Lung (tissue), 12 donors: Measurements from ENCODE around the gene HLA-DQB1. TPM values are rescaled to one million over a fixed set of nuclear protein-coding genes. Genes with fewer than 3 reads are reported as not detected.
"Not testable (repeated sequence)": the region's sequence is repeated elsewhere in the genome, so short reads cannot be mapped to it uniquely, and the experiment has no call there.

Experiments used
- ATAC-seq: fragments of 200-7000 bp; cut with Tn5 transposase; one replicate; pipeline ENCODE4 v1.9.1; 2020; ENCODE audit warnings: moderate number of reproducible peaks; ENCODE audit not compliant: insufficient read depth, low FRiP score
- DNase-seq, 3 donors: peaks; one replicate each; pipeline ENCODE4 v3.0.0-alpha.2; 2013 to 2017
- H3K27ac ChIP-seq, 2 donors: one replicate each; pipeline ENCODE4 v1.5.1; 2013; ENCODE audit warnings: mild to moderate bottlenecking in 2 of 2, moderate library complexity in 2 of 2, control low read depth in 1 of 2, inconsistent platforms in 1 of 2, low read depth in 1 of 2, low read length in 1 of 2
- H3K27me3 ChIP-seq, 3 donors: one replicate each; pipeline ENCODE4 v1.5.1; 2013; ENCODE audit warnings: low read length in 2 of 3; ENCODE audit not compliant: control insufficient read depth in 3 of 3, insufficient read depth in 3 of 3
- H3K36me3 ChIP-seq, 4 donors: one replicate each; pipeline ENCODE4 v1.5.1; 2013; ENCODE audit warnings: low read length in 4 of 4, mild to moderate bottlenecking in 1 of 4, moderate library complexity in 1 of 4; ENCODE audit not compliant: control insufficient read depth in 4 of 4, insufficient read depth in 4 of 4
- H3K4me1 ChIP-seq, 5 donors: one replicate each; pipeline ENCODE4 v1.5.1; 2013; ENCODE audit warnings: low read length in 5 of 5, mild to moderate bottlenecking in 2 of 5, moderate library complexity in 1 of 5; ENCODE audit not compliant: control insufficient read depth in 5 of 5, insufficient read depth in 5 of 5
- H3K4me3 ChIP-seq: one replicate; pipeline ENCODE4 v1.5.1; 2013; ENCODE audit warnings: mild to moderate bottlenecking, control low read depth, moderate library complexity
- H3K9ac ChIP-seq, 2 donors: one replicate each; pipeline ENCODE4 v1.5.1; 2013; ENCODE audit warnings: low read length in 2 of 2, control low read depth in 1 of 2; ENCODE audit not compliant: insufficient read depth in 1 of 2
- H3K9me3 ChIP-seq, 4 donors: one replicate each; pipeline ENCODE4 v1.5.1; 2013; ENCODE audit warnings: low read length in 3 of 4, mild to moderate bottlenecking in 1 of 4, moderate library complexity in 1 of 4; ENCODE audit not compliant: control insufficient read depth in 4 of 4, insufficient read depth in 3 of 4
- WGBS, 2 donors: extraction: QIAGEN DNeasy Blood & Tissue Kit; methylation state at CpG; one replicate each; pipeline ENCODE4 v1.1.7; 2013; 5-methylcytosine and 5-hydroxymethylcytosine counted together
- polyA plus RNA-seq, 2 donors: library from polyadenylated mRNA; stranded (reverse); fragments of 200-250 nt; gene quantifications; one replicate each; pipeline ENCODE4 v1.2.1, GENCODE V29; 2013
- total RNA-seq, 2 donors: library from RNA; depleted of rRNA in 1 of 2; stranded (reverse); fragments of >200 nt in 1 of 2; gene quantifications; one replicate each; pipeline ENCODE4 v1.2.1, GENCODE V29; 2014 to 2021
- TF ChIP-seq, protein P1 (sequence below): IDR thresholded peaks from 2 replicates; pipeline ENCODE4 v1.5.1; 2012; ENCODE audit warnings: mild to moderate bottlenecking; ENCODE audit errors: control extremely low read depth, extremely low read depth
- donor health status: control.
- donor health status: control.
- donor health status: Bipolar disorder and iron deficiency.
- donor health status: healthy.
- donor health status: DM: yes; HTN: yes; CAD: no.

Gene HLA-DQB1
- total and polyA plus RNA-seq, 4 donors = 4.1 to 1,148 (median 102) TPM

DNA sequence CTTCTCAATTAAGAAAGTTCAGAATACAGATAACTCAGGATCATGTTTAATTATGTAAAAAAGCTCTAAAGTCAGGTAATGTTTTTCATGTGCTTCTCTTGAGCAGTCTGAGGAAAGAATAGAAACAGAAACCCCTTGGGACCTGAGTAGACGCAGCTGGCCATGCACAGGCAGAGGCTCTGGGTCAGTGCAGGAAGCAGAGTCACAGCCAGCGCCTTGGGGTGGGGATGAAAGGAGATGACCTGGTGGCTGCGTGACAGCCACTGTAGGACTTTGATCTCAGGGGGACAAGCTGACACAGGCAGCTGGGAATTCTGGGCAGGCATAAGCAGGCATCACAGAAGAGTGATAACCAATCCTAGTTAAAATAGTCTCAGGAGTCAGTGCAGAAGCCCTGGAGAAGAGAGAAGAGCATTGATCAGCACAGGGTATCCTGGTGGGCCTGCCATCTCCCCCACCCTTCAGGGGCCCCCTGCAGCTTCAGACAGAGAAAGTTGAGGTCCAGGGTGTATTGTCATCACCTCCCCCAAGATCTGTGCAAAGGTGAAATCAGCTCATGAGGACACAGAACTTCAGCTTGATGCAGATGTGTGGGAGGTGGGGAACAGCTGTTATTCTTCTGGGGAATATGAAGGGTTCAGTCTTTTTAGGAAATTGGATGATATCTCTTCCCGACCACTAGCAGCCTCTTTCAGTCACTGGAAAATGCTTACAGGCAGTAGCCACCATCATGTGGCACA is 6.4 kb downstream of the HLA-DQB1 start:
- no peaks in the 10 kb centered on the region for H3K27me3 ChIP-seq
- H3K9me3 ChIP-seq = peaks cover 0 to 2% (median 0%) of the 10 kb centered on the region in 4 donors
- TF ChIP-seq, protein P1, sequence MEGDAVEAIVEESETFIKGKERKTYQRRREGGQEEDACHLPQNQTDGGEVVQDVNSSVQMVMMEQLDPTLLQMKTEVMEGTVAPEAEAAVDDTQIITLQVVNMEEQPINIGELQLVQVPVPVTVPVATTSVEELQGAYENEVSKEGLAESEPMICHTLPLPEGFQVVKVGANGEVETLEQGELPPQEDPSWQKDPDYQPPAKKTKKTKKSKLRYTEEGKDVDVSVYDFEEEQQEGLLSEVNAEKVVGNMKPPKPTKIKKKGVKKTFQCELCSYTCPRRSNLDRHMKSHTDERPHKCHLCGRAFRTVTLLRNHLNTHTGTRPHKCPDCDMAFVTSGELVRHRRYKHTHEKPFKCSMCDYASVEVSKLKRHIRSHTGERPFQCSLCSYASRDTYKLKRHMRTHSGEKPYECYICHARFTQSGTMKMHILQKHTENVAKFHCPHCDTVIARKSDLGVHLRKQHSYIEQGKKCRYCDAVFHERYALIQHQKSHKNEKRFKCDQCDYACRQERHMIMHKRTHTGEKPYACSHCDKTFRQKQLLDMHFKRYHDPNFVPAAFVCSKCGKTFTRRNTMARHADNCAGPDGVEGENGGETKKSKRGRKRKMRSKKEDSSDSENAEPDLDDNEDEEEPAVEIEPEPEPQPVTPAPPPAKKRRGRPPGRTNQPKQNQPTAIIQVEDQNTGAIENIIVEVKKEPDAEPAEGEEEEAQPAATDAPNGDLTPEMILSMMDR = no peak
- peaks cover 0 to 5% (median 0%) of the 10 kb centered on the region in 5 donors for H3K4me1 ChIP-seq
- no peak overlapping the region for H3K4me3 ChIP-seq
- H3K9ac ChIP-seq = no peak overlapping the region
- ATAC-seq (no peak), DNase-seq (no peak)
- H3K27ac ChIP-seq = no peak overlapping the region
- H3K36me3 ChIP-seq = peaks cover 0 to 25% (median 0%) of the 10 kb centered on the region in 4 donors
- WGBS, 2 donors = 83 to 89% methylated on average over 4 of the region's 4 CpGs

DNA sequence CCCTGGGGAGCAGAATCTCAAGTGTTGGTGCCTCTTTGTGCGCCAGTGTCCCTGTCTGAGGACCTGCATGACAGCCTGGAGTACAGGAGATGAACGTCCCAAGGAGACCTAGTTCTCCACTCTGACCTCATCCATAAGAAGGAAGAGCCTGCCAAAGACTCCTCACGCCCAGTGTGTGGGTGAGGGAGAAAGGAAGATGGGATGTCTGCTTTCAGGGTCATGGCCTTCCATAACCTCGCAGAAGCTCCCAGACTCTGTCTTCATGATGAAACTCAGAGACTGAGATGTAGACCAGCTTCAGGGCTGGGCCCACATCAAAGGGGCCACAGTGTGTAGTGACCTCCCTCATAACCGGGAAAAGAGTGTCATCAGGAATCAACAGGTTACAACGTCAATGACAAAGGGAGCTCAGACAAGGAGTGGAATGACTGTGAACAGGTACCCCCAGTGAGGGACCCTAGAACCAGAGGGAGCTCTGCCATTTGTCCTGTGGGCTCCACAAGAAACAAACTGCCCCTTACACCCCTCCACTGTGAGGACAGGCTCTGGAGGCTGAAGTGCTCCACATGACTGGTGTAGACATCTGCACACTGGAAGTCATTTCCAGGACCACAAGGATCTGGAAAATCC is 8.1 kb downstream of the HLA-DQB1 start:
- peaks cover 0 to 2% (median 0%) of the 10 kb centered on the region in 5 donors for H3K4me1 ChIP-seq
- H3K9me3 ChIP-seq = no peaks in the 10 kb centered on the region
- no peak overlapping the region for H3K4me3 ChIP-seq
- H3K9ac ChIP-seq = no peak overlapping the region
- 44 to 50% methylated on average over 6 of the region's 6 CpGs for WGBS, 2 donors
- DNase-seq = no peak
- peak; percentile 27 for ATAC-seq
- TF ChIP-seq, protein P1 = no peak
- H3K36me3 ChIP-seq = peaks cover 0 to 25% (median 0%) of the 10 kb centered on the region in 4 donors
- peak overlapping the region in 1 of 2 donors; percentile 32 for H3K27ac ChIP-seq
- no peaks in the 10 kb centered on the region for H3K27me3 ChIP-seq

DNA sequence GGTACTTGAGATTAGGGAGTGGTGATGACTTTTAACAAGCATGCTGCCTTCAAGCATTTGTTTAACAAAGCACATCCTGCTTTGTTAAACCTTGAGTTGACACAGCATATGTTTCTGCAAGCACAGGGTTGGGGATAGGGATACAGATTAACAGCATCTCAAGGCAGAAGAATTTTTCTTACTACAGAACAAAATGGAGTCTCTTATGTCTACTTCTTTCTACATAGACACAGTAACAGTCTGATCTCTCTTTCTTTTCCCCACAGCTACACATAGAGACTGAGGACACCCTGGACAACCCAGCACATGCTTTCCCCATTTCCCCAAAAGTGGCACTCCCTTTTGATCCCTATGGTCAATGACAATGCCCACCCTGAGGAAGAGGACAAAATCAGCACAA is 8.6 kb downstream of the HLA-DQB1 start:
- H3K27ac ChIP-seq, H3K4me1 ChIP-seq, ATAC-seq, H3K4me3 ChIP-seq, H3K27me3 ChIP-seq, DNase-seq, H3K9ac ChIP-seq, H3K9me3 ChIP-seq: not testable (repeated sequence)
- H3K36me3 ChIP-seq = peaks cover 0 to 25% (median 0%) of the 10 kb centered on the region in 4 donors

DNA sequence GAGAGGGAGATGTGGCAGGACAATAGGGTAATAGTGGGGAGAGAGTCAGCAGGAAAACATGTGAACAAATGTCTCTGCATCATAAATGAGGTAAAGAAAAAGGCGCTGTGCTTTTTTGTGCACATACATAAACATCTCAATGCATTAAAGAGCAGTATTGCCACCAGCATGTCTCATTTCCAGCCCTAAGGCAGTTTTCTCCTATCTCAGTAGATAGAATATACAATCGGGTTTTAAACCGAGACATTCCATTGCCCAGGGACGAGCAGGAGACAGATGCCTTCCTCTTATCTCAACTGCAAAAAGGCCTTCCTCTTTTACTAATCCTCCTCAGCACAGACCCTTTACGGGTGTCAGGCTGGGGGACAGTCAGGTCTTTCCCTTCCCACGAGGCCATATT is 9.1 kb downstream of the HLA-DQB1 start:
- peaks cover 0 to 25% (median 0%) of the 10 kb centered on the region in 4 donors for H3K36me3 ChIP-seq
- WGBS, 2 donors = 30 to 35% methylated on average over 5 to 6 of the region's 6 CpGs
- H3K9ac ChIP-seq, H3K27me3 ChIP-seq, H3K4me3 ChIP-seq, H3K4me1 ChIP-seq, DNase-seq, ATAC-seq, H3K9me3 ChIP-seq, H3K27ac ChIP-seq: not testable (repeated sequence)
